Progenitor cell of endocrine pancreas (in vitro differentiated cells): ENCODE measurements around the gene RECQL5. TPM values are rescaled to one million over a fixed set of nuclear protein-coding genes. Genes with fewer than 3 reads are reported as not detected.

Source experiments
- DNase-seq: peaks from one replicate; pipeline ENCODE4 v3.0.0; 2021; ENCODE audit warnings: low spot score; ENCODE audit not compliant: unreplicated experiment
- H3K27ac Mint-ChIP-seq: 2 replicates; pipeline ENCODE4 v1.8.0; 2021; ENCODE audit warnings: mild to moderate bottlenecking, moderate library complexity, mixed read lengths
- H3K27me3 Mint-ChIP-seq: 2 replicates; pipeline ENCODE4 v1.8.0; 2021; ENCODE audit warnings: mixed read lengths
- H3K36me3 Mint-ChIP-seq: 2 replicates; pipeline ENCODE4 v1.8.0; 2022; ENCODE audit warnings: mixed read lengths; ENCODE audit not compliant: insufficient read depth
- H3K4me1 Mint-ChIP-seq: 2 replicates; pipeline ENCODE4 v1.8.0; 2021; ENCODE audit warnings: low read depth, mixed read lengths
- H3K4me3 Mint-ChIP-seq: 2 replicates; pipeline ENCODE4 v1.8.0; 2021; ENCODE audit warnings: low read depth, mild to moderate bottlenecking, moderate library complexity, mixed read lengths
- H3K9me3 Mint-ChIP-seq: 2 replicates; pipeline ENCODE4 v1.8.0; 2021; ENCODE audit warnings: low read depth, mixed read lengths
- CTCF ChIP-seq: fragments of 200-600 bp; sonication (generic); IDR thresholded peaks from one replicate; pipeline ENCODE4 v1.5.0; 2021; ENCODE audit warnings: antibody characterized with exemption, mild to moderate bottlenecking; ENCODE audit not compliant: unreplicated experiment
- total RNA-seq: library from RNA; stranded (reverse); gene quantifications from 2 replicates; pipeline ENCODE4 v1.2.1, GENCODE V29; 2021

The RECQL5 gene
- total RNA-seq, 1 donor from 2014 or later: 67.7 TPM

DNA sequence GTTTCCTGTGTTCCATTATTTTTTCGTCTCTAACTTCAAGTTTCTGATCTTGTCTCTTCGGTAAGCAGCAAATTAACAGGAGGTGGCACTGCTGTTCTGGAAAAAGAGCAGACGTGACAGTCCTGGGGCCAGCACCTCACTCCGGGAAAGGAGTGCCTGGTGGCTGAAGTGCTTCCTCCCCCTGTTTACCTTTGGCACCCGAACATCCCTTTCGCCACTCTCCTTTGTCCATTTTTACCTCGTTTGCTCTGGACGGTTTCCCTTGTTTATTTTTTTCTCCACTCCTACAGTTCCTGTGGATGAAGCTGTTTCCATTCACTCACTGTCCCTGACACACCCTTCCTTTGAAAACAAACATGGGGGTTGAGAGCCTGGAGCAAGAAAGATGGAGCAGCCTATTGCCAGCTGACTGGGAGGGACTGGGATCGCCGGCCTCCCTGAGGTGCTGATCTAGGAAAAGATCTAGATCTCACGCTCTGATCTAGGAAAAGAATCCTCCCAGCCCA is 12.8 kb upstream of the RECQL5 start:
- Mint-ChIP-seq H3K36me3 (peaks cover 1% of the 10 kb centered on the region), H3K9me3 (no peaks in the 10 kb centered on the region), H3K27me3 (no peaks in the 10 kb centered on the region), H3K4me1 (no peaks in the 10 kb centered on the region), H3K4me3 (no peak overlapping the region), H3K27ac (no peak overlapping the region)
- TF ChIP-seq CTCF: no peak
- DNase-seq: no peak

- no peak overlapping the region for H3K27ac Mint-ChIP-seq
- H3K9me3 Mint-ChIP-seq: no peaks in the 10 kb centered on the region
- no peak overlapping the region for H3K4me3 Mint-ChIP-seq
- TF ChIP-seq CTCF: no peak
- DNase-seq: no peak
- no peaks in the 10 kb centered on the region for H3K27me3 Mint-ChIP-seq
- no peaks in the 10 kb centered on the region for H3K4me1 Mint-ChIP-seq
- peaks cover 5% of the 10 kb centered on the region for H3K36me3 Mint-ChIP-seq
These were observed 9.5 kb upstream of the RECQL5 start for GRCh38 chr17:75676461-75676860.

GRCh38 chr17:75673487-75673886 is 6.5 kb upstream of the RECQL5 start:
- no peak for TF ChIP-seq CTCF
- Mint-ChIP-seq H3K4me3 (no peak overlapping the region), H3K27me3 (no peaks in the 10 kb centered on the region), H3K4me1 (peaks cover 2% of the 10 kb centered on the region), H3K36me3 (peaks cover 11% of the 10 kb centered on the region), H3K27ac (no peak overlapping the region), H3K9me3 (no peaks in the 10 kb centered on the region)
- no peak for DNase-seq

DNA sequence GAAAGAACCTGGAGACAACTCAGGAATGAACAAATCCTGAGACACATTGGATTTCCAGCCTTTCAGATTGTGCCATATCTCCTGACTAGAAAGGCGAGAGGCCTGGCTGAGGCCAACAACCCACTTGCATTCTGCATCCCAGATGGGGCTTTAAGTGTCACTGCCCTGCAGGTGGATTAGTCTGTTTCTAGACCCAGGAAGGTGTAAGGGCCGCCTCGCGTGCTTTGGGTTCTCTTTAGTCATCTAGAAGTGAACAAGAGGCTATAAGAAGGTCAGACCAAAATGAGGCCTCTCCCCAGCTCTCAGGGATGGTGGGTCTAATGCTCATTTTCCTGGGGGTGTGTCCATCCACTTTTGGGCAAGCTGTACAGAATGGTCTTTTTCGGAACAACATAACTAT is 5.1 kb upstream of the RECQL5 start:
- H3K4me3 Mint-ChIP-seq: no peak overlapping the region
- no peak overlapping the region for H3K27ac Mint-ChIP-seq
- peaks cover 5% of the 10 kb centered on the region for H3K4me1 Mint-ChIP-seq
- H3K9me3 Mint-ChIP-seq: no peaks in the 10 kb centered on the region
- no peak for TF ChIP-seq CTCF
- peaks cover 14% of the 10 kb centered on the region for H3K36me3 Mint-ChIP-seq
- no peaks in the 10 kb centered on the region for H3K27me3 Mint-ChIP-seq
- no peak for DNase-seq

DNA sequence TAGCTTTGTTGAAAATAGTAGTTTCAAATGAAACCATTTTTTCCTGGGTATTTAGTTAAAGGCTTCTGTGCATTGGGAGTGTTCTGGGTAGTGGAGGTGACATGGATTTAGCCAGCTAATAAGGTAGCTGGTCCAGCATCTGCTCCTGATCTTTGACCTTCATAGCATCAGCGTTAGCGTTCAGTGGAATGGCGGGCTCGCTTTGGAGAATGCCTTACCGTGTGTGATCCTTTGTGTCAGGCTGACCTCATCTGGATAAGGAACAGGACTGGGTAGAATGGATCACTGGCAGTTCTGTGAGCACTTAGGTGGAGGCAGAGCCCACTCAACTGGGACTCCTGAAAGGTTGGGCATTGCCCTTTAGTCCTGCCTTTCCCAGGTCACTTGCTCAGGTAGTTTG is 3.9 kb upstream of the RECQL5 start:
- H3K27ac Mint-ChIP-seq: no peak overlapping the region
- peaks cover 14% of the 10 kb centered on the region for H3K36me3 Mint-ChIP-seq
- no peak for DNase-seq
- H3K4me3 Mint-ChIP-seq: no peak overlapping the region
- no peak for TF ChIP-seq CTCF
- peaks cover 8% of the 10 kb centered on the region for H3K4me1 Mint-ChIP-seq
- no peaks in the 10 kb centered on the region for H3K9me3 Mint-ChIP-seq
- H3K27me3 Mint-ChIP-seq: no peaks in the 10 kb centered on the region
